HCEC 1CT (cell line): ENCODE measurements around the gene GAPVD1.
"Not testable (repeated sequence)": the region's sequence is repeated elsewhere in the genome, so short reads cannot be mapped to it uniquely, and the experiment has no call there.

Experiments
- DNase-seq: peaks from one replicate; pipeline ENCODE4 v3.0.0-alpha.2; 2017

The GAPVD1 gene

GRCh38 chr9:125376261-125377226 is 114.9 kb downstream of the GAPVD1 start:
- DNase-seq = no peak

- DNase-seq = no peak
Measured at GRCh38 chr9:125377584-125378250, 116.1 kb downstream of the GAPVD1 start.

- no peak for DNase-seq
Measured at GRCh38 chr9:125378778-125379177, 117.2 kb downstream of the GAPVD1 start.

- no peak for DNase-seq
Measured at GRCh38 chr9:125379208-125379607, 117.6 kb downstream of the GAPVD1 start.

GRCh38 chr9:125380406-125380805 is 118.8 kb downstream of the GAPVD1 start:
- DNase-seq = no peak

GRCh38 chr9:125387861-125388524 is 126.4 kb downstream of the GAPVD1 start:
- no peak for DNase-seq

GRCh38 chr9:125388978-125389377 is 127.4 kb downstream of the GAPVD1 start:
- no peak for DNase-seq

- DNase-seq = peak; percentile 17
Measured at GRCh38 chr9:125391704-125392103, 130.1 kb downstream of the GAPVD1 start.

GRCh38 chr9:125393426-125393825 is 131.8 kb downstream of the GAPVD1 start:
- DNase-seq = peak; percentile 54

- DNase-seq = no peak
Measured at GRCh38 chr9:125396799-125397198, 135.2 kb downstream of the GAPVD1 start.

GRCh38 chr9:125397736-125398135 is 136.1 kb downstream of the GAPVD1 start:
- DNase-seq = no peak

- DNase-seq = no peak
Measured at GRCh38 chr9:125398243-125398642, 136.6 kb downstream of the GAPVD1 start.

- DNase-seq = no peak
Measured at GRCh38 chr9:125399165-125399564, 137.5 kb downstream of the GAPVD1 start.

- no peak for DNase-seq
Measured at GRCh38 chr9:125399666-125400065, 138.0 kb downstream of the GAPVD1 start.

GRCh38 chr9:125400232-125400631 is 138.6 kb downstream of the GAPVD1 start:
- DNase-seq = not testable (repeated sequence)

GRCh38 chr9:125400725-125401716 is 139.4 kb downstream of the GAPVD1 start:
- no peak for DNase-seq

- no peak for DNase-seq
Measured at GRCh38 chr9:125404733-125405132, 143.1 kb downstream of the GAPVD1 start.

GRCh38 chr9:125405938-125406809 is 144.5 kb downstream of the GAPVD1 start:
- peak; percentile 72 for DNase-seq

- no peak for DNase-seq
Measured at GRCh38 chr9:125406810-125407087, 145.1 kb downstream of the GAPVD1 start.

GRCh38 chr9:125407432-125407973 is 145.9 kb downstream of the GAPVD1 start:
- DNase-seq = no peak
